ENCODE measurements around the gene DDIAS. TPM values are rescaled to one million over a fixed set of nuclear protein-coding genes. Genes with fewer than 3 reads are reported as not detected.

DDIAS gene
- total and polyA plus RNA-seq, 10 of the 15 experiments (the other 5 are each of a cell fraction or from before 2014, with no cell fraction given): 6.9 to 27.8 (median 12.9) TPM

DNA sequence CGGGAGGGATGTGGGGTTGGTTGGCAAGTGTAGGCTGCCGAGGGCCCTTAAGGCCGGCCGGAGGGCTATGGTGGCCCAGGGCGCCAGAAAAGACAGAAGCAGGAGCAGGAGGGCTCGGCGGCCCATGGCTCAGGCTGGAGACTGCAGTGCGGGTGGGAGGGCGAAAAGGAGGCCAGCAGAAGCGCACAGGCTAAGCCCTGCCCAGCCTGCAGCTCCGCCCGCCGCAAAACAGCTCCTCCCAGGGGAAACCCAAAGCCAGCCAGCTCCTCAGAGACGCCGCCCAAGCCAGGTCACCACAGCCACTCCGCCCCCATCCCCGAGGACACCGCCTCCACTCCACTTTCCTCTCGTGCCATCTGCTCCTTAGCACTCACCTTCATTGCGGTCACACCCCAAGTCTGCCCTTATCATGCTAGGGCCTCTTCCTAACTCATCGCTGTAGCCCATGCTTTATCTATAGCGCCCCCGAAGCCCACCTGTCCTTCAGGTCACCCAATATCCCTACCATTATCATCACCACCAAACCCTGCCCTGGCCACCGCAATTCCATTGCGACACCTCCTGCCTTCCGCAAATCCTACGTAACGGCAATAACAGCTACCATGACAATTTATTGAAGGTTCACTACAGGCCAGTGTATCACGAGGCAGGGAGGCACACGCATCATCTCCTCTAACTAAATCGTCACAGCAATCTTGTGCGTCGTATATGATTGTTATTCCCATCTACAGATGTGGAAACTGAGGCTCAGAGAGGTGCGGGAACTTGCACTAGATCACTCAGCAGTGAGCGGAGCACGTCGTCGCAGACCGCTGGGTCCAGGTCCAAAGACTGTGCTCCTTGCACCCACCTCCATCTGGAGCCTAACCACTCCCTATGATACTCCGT lies 1.0 kb upstream of the DDIAS start, which contains the start of gene PRCP (continued):
- TF ChIP-seq SMC3 (IDR thresholded peaks at IDR 0.05; ENCODE audit: borderline replicate concordance, low read length): no peak
- TF ChIP-seq NR2C1 (IDR thresholded peaks at IDR 0.05): no peak
- TF ChIP-seq CHD4 (IDR thresholded peaks at IDR 0.05): no peak
- TF ChIP-seq, protein P1, sequence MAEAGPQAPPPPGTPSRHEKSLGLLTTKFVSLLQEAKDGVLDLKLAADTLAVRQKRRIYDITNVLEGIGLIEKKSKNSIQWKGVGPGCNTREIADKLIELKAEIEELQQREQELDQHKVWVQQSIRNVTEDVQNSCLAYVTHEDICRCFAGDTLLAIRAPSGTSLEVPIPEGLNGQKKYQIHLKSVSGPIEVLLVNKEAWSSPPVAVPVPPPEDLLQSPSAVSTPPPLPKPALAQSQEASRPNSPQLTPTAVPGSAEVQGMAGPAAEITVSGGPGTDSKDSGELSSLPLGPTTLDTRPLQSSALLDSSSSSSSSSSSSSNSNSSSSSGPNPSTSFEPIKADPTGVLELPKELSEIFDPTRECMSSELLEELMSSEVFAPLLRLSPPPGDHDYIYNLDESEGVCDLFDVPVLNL (IDR thresholded peaks at IDR 0.05; ENCODE audit: low read depth, low read length): no peak
- no peak for TF ChIP-seq SREBF2 (IDR thresholded peaks at IDR 0.05; ENCODE audit: low read length)
- TF ChIP-seq SUPT20H (IDR thresholded peaks at IDR 0.05; ENCODE audit: borderline replicate concordance, control insufficient read depth, low read depth, low read length): no peak
- TF ChIP-seq SRF (IDR thresholded peaks at IDR 0.05; ENCODE audit: low read depth in 2 of 2, low read length in 2 of 2): no peak
- TF ChIP-seq CHD2 (IDR thresholded peaks at IDR 0.05; ENCODE audit: borderline replicate concordance, low read depth, low read length): 0 out of 2 replicates have a peak, but pooled peaks have one; percentile 49
- TF ChIP-seq EZH2 (IDR thresholded peaks at IDR 0.05; ENCODE audit: borderline replicate concordance, control insufficient read depth, low read depth, low read length): no peak
- no peak for TF ChIP-seq PAX8 (IDR thresholded peaks at IDR 0.05)
- TF ChIP-seq ZNF384 (IDR thresholded peaks at IDR 0.05; ENCODE audit: borderline replicate concordance, low read depth, low read length): no peak
- TF ChIP-seq NFYA (IDR thresholded peaks at IDR 0.05; ENCODE audit: borderline replicate concordance, low read depth, low read length): no peak
- no peak for TF ChIP-seq BCL11A (IDR thresholded peaks at IDR 0.05; ENCODE audit: low read depth, low read length)
- no peak for TF ChIP-seq ASH2L (IDR thresholded peaks at IDR 0.05; ENCODE audit: borderline replicate concordance, low read depth)
- TF ChIP-seq WRNIP1 (IDR thresholded peaks at IDR 0.05; ENCODE audit: borderline replicate concordance, low read depth, low read length): no peak
- TF ChIP-seq TCF12 (IDR thresholded peaks at IDR 0.05; ENCODE audit: low read depth, low read length): 0 out of 2 replicates have a peak, but pooled peaks have one; percentile 52
- peak; percentile 32 for TF ChIP-seq GATAD2B (conservative IDR thresholded peaks at IDR 0.05; ENCODE audit: low read depth)
- TF ChIP-seq MEF2B (IDR thresholded peaks at IDR 0.05; ENCODE audit: partially characterized antibody, poor library complexity, severe bottlenecking): peak; percentile 71
- TF ChIP-seq YY1 (IDR thresholded peaks at IDR 0.05; ENCODE audit: low read depth, low read length): peak; percentile 45; the same call in 1 of the 2 replicates
- 0 out of 2 replicates have a peak, but pooled peaks have one; percentile 0 for TF ChIP-seq NRF1 (conservative IDR thresholded peaks at IDR 0.05; ENCODE audit: low read depth, low read length)
- no peak for TF ChIP-seq SIX5 (IDR thresholded peaks at IDR 0.05; ENCODE audit: low read depth, low read length, severe bottlenecking)
- TF ChIP-seq ZNF687 (IDR thresholded peaks at IDR 0.05): 0 out of 2 replicates have a peak, but pooled peaks have one; percentile 40
- TF ChIP-seq ZNF207 (IDR thresholded peaks at IDR 0.05; ENCODE audit: borderline replicate concordance): no peak
- TF ChIP-seq SUZ12 (IDR thresholded peaks at IDR 0.05; ENCODE audit: unreplicated experiment): no peak
- no peak; the same call in 1 of the 2 replicates for TF ChIP-seq NR2F1 (conservative IDR thresholded peaks at IDR 0.05)
- TF ChIP-seq ATF7 (IDR thresholded peaks at IDR 0.05; ENCODE audit: low read depth): no peak; the same call in 1 of the 2 replicates
- TF ChIP-seq SMARCA5 (IDR thresholded peaks at IDR 0.05): peak; percentile 67; the same call in 1 of the 2 replicates
